HG02943 (cell line): ENCODE measurements around the gene TBCK.

Experiments used
- ATAC-seq: cut with Tn5 transposase; IDR thresholded peaks from one replicate; pipeline ENCODE4 v1.9.1; 2021; ENCODE audit warnings: mild to moderate bottlenecking, low read depth, moderate library complexity; ENCODE audit not compliant: unreplicated experiment

The TBCK gene

DNA sequence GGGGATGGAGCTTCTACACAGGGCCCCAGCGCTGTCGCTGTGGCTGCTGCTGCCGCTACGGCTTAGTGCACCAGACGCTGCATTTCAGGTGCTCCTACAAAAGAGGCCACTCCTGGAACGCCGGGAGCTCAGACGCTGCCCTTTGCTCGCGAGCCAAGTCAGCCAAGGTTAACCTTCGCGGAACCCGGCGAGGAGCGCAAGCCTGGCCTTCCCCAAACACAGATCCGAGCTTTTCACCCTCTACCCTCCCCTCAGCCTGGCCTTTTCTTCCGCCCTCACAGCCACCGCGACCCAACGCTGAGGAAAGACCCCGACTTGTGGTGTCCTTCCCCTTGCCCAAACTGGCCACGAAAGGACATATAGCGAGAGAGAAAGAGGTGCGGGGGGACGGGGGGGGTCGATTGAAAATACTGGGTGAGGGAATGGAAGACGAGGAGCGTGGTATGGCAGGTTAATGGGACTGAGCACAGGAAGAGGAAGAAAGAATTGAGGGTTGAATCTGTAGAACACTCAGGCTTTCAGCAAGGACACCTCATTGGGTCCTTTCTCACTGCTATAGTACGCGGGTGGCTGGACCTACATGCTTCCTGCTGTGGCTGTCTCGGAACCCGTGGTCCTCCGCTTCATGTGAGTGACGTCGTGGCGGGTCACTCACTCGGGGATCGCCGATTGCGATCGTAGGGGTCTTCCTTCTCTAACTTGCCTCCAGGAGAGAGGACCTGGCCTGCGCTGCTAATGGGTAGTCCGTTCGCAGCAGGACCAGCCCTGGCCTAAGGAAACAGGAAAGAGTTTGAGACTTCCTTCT, at the start of gene TBCK, which contains the start of gene AIMP1:
Gene TBCK (minus strand): TSS at position 242 of the 805 bp plus-strand sequence. CDS start 7,249 bp downstream, outside the sequence.
Gene AIMP1 (plus strand): TSS at position 583 of the 805 bp plus-strand sequence. CDS start 8,460 bp downstream, outside the sequence.
- ATAC-seq: peak; percentile 89

DNA sequence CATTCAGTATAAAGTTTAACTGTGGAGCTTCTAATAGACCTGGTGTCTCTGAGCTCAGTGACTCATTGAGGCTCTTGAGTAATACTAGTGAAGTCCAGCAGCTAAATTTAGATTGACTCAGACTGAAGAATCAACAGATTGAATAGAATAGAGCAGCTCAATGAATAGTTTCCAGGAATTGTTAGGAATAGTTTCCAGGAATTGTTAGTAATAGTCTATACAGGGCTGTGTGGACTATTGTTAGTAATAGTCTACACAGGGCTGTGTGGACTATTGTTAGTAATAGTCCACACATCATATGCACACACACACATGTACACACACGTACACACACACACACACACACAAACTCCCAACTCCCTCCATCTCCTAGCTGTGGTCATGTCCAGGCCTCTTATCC, 49.6 kb upstream of the TBCK start:
- no peak for ATAC-seq

DNA sequence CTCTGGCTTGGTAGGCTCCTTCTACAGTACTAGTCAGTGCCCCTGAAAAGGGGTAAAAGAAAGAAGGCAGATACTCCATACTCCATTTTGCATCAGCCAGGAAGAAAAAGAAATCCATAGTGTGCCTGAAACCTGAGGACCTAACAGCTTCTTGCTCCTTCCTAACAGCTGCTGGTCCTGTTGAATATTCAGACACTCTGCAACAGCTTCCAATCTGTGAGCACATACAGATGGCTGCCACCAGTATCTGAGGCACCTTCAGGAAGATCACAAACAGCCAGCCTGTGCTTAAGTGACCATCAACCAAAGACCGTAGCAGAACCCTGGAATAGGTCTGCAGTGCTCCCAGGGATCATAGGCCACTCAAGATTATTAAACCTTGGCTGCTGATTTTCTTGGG, 48.3 kb upstream of the TBCK start:
- ATAC-seq: no peak

DNA sequence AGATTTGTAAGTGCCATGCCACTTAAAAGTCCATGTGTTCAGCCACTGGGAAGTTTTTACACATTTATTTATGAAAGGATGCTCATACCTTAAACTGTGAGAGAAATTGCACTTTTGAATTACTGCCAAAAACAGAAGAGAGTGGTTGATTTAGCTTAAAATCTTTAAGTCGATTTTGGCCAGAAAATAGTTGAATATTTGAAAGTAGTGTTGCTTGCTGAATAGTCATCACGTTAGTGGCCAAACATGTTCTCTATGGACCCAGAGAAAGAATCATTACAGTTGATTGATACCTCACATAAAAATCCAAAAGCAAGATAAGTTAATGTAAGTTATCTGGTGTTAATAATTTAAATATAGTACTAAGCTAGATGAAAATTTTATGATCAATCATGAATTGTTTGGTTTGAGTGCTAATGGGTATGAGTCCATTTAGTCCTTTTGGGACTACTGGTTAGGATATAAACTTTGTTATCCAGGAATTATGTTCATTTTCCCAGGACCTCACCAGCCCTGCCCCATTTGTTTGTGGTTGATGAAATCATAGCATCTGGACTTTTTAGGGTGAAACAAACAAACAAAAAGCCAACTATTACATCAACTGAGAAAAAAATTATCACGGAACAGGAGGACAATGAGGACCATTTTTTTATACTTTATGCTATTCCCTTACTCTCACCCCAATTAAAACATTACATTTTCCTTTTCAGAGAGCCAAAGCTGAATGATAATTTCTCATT, 46.2 kb upstream of the TBCK start:
- ATAC-seq: no peak

DNA sequence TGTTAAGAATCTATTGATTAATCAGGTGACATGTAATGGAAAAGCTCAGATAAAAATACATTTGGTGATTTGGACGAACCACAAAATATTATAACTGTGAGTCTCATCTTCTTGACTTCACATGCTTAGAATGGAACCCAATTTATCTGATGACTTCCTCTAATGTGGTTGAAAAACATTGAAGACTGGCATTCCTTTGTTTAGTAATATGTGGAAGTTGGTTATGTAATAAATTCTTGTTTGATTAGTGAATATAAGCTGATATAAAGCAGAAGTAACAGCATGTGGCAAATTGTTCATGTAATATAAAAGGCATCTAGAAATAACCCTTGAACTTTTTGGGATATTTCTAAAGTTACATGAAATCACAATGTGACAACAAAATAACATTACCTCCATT, 42.9 kb upstream of the TBCK start:
- ATAC-seq: no peak

DNA sequence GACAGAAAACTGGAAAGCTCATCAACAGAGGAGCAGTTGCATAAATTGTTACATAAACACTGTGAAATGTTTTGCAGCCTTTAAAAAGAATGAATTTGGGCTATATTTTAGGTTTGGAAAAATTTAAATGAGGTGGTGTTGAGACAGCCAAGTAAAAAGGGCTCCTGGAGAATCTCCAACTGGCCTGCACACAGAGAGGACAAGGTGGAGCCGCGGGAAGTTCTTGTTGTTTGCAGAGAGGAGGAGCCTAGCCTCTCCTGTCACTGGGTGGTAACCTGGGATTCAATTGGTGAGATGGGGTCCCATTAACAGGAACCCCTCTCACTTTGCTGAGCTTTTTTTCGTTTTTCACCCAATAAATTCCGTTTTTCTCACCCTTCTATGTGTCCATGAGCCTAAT, 39.2 kb upstream of the TBCK start:
- ATAC-seq: no peak

- no peak for ATAC-seq
These were observed 37.8 kb upstream of the TBCK start for GRCh38 chr4:106353786-106354185.

DNA sequence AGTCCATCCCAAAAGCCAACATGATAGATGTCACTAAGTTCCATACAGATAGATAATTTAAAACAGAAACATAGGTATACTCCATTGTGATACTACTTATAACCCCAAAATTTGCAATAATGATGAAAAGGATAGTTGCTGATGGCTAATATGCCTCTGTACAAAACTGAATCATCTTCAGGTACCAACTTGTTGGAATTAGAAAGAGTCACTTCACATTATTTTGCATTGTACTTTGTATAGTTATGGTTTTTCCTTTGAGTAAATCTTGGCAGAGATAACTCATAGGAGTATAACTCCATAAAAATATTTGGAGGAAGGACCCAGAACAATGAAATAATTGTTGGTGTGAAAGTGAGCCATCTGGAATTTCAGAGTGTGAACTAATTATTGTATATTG, 35.0 kb upstream of the TBCK start:
- ATAC-seq: no peak

GRCh38 chr4:106347167-106347566, 31.2 kb upstream of the TBCK start:
- ATAC-seq: no peak

DNA sequence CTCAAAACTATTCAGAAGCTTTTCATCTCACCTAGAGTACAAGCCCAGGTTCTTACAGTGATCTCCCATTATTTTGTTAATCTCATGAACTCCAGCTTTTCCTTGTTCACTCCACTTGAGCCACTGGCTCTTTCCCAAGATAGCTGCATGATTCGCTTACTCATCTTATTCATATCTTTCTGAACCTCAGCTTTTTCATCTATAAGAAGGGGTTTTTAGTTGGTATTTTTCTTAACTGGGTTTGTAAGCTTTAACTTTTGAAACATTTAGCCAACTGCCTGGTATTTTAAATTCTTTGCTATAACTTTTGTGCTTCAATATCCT, 28.6 kb upstream of the TBCK start:
- no peak for ATAC-seq

- no peak for ATAC-seq
These were observed 28.0 kb upstream of the TBCK start for GRCh38 chr4:106343865-106344646.

GRCh38 chr4:106340774-106341173, 24.8 kb upstream of the TBCK start:
- ATAC-seq: no peak

DNA sequence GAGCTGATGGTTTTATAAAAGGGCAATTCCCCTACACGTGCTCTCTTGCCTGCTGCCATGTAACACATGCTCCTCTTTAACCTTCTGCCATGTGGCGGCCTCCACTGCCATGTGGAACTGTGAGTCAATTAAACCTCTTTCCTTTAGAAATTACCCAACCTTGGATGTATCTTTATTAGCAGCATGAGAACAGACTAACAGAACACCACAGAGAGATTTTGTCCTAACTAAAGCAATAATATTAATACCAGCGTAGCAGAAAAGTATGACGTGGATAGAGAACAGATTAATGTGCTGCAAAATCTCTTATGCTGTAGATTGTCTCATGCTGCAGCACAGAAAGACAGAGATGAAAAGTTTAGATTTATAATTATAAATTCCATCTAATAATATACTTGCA, 23.4 kb upstream of the TBCK start:
- ATAC-seq: no peak

GRCh38 chr4:106338671-106339070, 22.7 kb upstream of the TBCK start:
- no peak for ATAC-seq

DNA sequence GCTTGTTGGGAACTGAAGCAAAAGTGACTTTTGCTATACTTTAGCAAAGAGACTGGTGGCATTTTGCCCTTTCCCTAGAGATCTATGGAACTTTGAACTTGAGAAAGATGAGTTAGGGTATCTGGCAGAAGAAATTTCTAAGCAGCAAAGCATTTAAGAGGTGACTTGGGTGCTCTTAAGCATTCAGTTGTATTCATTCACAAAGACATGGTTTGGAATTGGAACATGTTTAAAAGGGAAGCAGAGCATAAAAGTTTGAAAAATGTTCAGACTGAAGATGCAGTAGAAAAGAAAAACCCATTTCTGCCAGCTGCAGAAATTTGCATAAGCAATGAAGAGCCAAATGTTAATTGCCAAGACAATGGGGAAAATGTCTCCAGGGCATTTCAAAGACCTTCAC, 21.9 kb upstream of the TBCK start:
- no peak for ATAC-seq

DNA sequence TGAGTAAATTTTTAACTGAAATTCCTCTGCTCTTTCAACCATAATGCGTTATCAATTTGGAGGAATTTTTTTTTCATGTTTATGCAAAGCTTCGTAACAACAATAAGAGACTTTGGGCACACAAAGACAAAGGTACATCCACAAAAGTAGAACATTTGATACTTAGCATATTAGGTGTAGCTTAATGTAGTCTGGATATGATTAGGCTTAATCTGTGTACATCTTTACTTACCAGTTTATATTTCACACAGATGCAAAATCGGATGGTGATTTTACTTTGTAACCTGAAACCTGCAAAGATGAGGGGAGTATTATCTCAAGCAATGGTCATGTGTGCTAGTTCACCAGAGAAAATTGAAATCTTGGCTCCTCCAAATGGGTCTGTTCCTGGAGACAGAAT, 20.6 kb upstream of the TBCK start:
- no peak for ATAC-seq

DNA sequence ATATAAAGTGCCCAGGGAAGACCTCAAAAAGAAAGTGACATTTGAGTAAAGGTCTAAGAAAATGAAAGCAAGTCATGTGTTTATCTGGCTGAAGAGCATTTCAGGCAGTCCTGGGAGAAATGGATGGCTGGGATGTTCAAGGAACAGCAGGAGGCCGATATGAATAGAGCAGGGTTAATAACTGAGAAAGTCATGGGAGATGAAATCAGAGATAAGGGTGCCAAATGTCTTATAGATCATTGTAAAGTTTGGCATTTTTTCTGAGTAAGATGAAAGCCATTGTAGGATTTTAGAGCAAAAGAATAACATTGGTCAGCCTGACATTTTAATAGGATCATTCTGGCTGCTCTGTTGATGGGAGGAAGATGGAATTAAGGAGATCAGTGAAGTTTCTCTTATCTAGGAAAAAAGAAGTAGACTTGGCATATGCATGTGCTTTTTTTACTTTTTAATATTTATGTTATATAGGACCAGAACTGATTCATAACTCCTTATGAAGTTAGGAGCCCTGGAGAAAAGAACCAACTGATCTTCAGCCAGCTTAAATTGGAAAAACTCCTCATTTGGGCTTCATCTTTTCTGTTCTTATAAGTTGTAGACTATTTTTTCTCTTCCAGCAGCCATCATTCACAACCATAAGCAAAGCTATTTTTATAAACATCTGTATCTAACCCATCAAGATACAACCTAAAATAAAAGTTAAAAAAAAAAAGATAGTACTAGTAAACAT, 18.9 kb upstream of the TBCK start:
- no peak for ATAC-seq

- ATAC-seq: no peak
These were observed 17.2 kb upstream of the TBCK start for GRCh38 chr4:106333186-106333585.

DNA sequence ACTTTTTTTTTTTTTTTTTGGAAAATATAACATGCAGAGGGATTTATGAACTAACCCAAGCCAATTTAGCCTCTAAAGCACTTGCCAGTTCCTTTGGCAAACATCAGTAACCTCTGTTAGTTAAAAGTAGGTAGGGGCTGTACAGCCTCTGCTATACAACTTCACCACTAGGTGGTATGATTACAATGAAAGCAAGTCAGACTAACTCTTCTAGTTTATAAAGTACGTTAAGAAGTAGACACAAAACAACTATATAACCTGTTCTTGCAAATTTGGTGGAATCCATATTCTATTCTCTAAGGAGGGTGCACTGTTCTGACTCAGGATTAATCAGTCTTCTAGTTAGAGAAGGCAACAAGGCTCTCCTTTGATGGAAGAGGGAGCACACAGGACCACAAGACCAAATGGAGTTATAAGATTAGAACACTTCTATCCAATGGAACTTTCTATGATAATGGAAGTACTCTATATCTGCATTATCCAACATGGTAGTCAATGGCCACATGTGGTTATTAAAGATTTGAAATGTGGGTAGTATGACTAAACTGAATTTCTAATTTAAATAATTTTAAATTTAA, 13.1 kb upstream of the TBCK start:
- peak; percentile 85 for ATAC-seq

- ATAC-seq: no peak
These were observed 9.8 kb upstream of the TBCK start for GRCh38 chr4:106325800-106326199.
